Measurements from ENCODE around the gene PPARG. TPM values are rescaled to one million over a fixed set of nuclear protein-coding genes. Genes with fewer than 3 reads are reported as not detected.
A peak's percentile ranks its signal among the peaks of the same experiment; 100 is the strongest.

The PPARG gene
- total and polyA plus RNA-seq, 8 donors, result 7.9 to 85.2 (median 29.3) TPM

DNA sequence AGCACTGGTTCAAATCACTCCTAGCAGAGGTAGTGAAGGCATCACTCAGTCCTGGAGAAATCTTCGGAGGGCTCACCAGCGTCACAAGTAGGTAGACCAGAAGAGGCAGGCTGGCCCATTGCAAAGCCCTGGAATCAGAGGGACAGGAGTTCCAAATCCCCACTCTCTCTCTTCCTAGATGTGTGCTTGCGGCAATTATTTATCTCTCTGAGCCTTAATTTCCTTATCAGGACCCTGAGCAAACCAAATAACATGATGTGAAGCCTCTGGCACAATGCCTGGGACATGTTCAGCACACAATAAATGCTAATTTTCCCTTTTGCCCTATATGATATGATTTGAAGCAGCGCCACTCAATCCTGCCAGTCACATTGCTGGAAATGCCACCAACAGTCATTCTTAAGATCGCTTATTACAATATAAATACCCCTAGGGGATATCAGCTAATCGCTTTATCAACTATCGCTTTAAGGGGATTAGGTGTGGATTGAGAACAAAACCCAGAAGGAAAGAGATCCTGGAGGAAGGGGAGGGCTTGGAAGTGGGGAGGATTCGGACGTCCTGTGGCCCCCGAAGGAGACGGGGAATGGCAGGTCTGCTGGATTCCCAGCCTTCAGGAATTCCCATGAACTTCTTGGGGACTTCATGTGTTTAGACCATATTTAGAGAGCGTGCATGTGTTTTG lies 135.9 kb downstream of the PPARG start:
- no peak for TF ChIP-seq POLR2AphosphoS5 (IDR thresholded peaks at IDR 0.05)
- TF ChIP-seq EP300 (IDR thresholded peaks at IDR 0.05), result no peak
- no peak for TF ChIP-seq POLR2A (IDR thresholded peaks at IDR 0.05)
- TF ChIP-seq, protein P1, sequence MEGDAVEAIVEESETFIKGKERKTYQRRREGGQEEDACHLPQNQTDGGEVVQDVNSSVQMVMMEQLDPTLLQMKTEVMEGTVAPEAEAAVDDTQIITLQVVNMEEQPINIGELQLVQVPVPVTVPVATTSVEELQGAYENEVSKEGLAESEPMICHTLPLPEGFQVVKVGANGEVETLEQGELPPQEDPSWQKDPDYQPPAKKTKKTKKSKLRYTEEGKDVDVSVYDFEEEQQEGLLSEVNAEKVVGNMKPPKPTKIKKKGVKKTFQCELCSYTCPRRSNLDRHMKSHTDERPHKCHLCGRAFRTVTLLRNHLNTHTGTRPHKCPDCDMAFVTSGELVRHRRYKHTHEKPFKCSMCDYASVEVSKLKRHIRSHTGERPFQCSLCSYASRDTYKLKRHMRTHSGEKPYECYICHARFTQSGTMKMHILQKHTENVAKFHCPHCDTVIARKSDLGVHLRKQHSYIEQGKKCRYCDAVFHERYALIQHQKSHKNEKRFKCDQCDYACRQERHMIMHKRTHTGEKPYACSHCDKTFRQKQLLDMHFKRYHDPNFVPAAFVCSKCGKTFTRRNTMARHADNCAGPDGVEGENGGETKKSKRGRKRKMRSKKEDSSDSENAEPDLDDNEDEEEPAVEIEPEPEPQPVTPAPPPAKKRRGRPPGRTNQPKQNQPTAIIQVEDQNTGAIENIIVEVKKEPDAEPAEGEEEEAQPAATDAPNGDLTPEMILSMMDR (IDR thresholded peaks at IDR 0.05), result no peak
- peak in 1 of 2 donors; percentile 66 for DNase-seq
- Histone ChIP-seq H3K4me3 (no peak overlapping the region), H3K27ac (peak overlapping the region in 4 of 5 donors; percentile 4 to 33 (median 10)), H3K9me3 (no peaks in the 10 kb centered on the region), H3K4me1 (peaks cover 12 to 41% (median 22%) of the 10 kb centered on the region in 4 donors), H3K27me3 (no peaks in the 10 kb centered on the region), H3K36me3 (peaks cover 0 to 9% (median 0%) of the 10 kb centered on the region in 4 donors)
- intact Hi-C loops (cut with DNase I; ENCODE audit: low total_unique reads), result no loop called here
- 36 to 75% (median 55%) methylated on average over 12 of the region's 12 CpGs for WGBS, 5 donors

DNA sequence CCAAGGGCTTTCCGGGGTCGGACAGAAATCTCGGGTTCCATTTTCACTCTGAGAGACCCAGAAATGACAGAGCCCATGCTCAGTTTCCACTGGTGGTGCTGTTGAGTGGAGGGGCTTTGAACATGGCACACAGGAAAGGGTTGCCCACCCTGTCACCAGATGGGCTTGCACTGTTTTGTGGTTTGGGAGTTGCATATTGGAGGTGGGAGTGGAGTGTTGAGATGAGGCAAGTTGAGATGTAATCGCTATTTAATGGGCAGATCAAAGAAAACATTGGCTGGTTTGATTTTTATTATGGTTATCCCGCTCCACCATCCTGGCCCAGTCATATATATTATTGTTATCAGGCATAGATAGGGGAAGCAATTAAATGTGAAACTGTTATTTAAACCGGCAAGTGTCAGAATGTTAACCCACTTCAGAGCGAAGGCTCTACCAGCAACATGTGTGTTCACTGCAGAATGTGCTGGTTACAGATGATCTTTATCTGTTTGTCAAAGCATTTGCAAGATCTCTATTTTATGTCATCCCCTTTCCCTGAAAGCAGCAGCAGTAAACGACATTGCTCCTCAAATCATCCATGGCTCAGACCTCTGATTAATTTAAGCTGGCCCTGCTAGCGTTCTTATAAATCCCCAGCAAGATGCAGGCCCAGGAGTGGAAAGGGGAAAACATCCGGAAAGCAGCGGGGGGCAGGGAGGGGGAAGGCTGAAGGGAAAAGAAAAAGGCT lies 137.1 kb downstream of the PPARG start:
- Histone ChIP-seq H3K36me3 (peaks cover 0 to under 1% (median 0%) of the 10 kb centered on the region in 4 donors), H3K27me3 (no peaks in the 10 kb centered on the region), H3K4me3 (no peak overlapping the region), H3K27ac (no peak overlapping the region), H3K4me1 (peaks cover 12 to 41% (median 22%) of the 10 kb centered on the region in 4 donors), H3K9me3 (no peaks in the 10 kb centered on the region)
- intact Hi-C loops (cut with DNase I; ENCODE audit: low total_unique reads), result no loop called here
- no peak for TF ChIP-seq POLR2AphosphoS5 (IDR thresholded peaks at IDR 0.05)
- no peak for TF ChIP-seq EP300 (IDR thresholded peaks at IDR 0.05)
- TF ChIP-seq, protein P1 (IDR thresholded peaks at IDR 0.05), result no peak
- TF ChIP-seq POLR2A (IDR thresholded peaks at IDR 0.05), result no peak
- 61 to 75% (median 71%) methylated on average over 11 of the region's 11 CpGs for WGBS, 5 donors
- peak in 1 of 2 donors; percentile 12 for DNase-seq

DNA sequence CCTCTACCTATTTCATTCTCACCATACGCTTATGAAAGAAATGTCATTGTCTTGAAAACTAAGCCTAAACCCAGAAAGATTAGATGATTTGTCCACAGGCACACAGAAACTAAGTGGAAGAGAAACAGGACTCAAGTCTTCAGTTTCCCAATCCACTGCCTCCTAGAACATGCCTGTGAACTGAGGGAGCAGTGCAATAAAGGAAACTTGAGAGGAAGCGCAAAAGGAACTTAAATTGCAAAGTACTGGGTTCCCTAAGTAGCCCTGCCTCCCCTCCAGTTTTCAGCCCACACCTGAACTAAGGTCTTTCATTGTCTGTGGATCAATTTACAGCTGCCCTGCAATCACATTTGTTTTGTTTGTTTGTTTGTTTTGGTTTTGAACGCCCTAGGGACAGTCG lies 138.7 kb downstream of the PPARG start:
- WGBS, 5 donors, result 69 to 84% (median 72%) methylated on average over 4 of the region's 4 CpGs
- Histone ChIP-seq H3K27ac (no peak overlapping the region), H3K4me3 (no peak overlapping the region), H3K27me3 (no peaks in the 10 kb centered on the region), H3K36me3 (no peaks in the 10 kb centered on the region), H3K9me3 (no peaks in the 10 kb centered on the region), H3K4me1 (peaks cover 12 to 38% (median 22%) of the 10 kb centered on the region in 4 donors)
- no peak for DNase-seq
- TF ChIP-seq POLR2AphosphoS5 (IDR thresholded peaks at IDR 0.05) (no peak), EP300 (IDR thresholded peaks at IDR 0.05) (no peak), POLR2A (IDR thresholded peaks at IDR 0.05) (no peak)
- TF ChIP-seq, protein P1 (IDR thresholded peaks at IDR 0.05), result no peak
- intact Hi-C loops (cut with DNase I; ENCODE audit: low total_unique reads), result no loop called here

DNA sequence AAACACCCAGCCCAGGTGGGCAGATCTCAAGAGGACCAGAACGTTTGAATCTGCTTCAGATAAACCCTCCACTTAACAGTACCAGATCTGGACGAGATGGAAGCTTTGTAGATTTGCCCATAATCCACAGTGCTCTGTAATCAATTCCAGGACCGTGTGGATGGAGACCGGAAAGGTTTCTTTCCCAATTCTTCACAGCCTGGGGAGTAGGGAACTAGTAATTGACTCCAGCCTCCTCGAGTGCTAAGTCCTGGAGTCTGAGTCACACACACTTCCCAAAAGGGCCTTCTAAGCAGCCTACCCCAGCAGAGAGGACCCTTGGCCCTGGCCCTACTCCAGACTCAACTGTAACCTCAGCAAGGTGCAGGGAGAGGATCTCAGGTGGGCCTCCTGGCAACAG lies 139.3 kb downstream of the PPARG start:
- Histone ChIP-seq H3K36me3 (no peaks in the 10 kb centered on the region), H3K9me3 (no peaks in the 10 kb centered on the region), H3K4me1 (peaks cover 12 to 32% (median 19%) of the 10 kb centered on the region in 4 donors), H3K27ac (no peak overlapping the region), H3K4me3 (no peak overlapping the region), H3K27me3 (no peaks in the 10 kb centered on the region)
- DNase-seq, result no peak
- 77 to 83% (median 81%) methylated on average over 5 of the region's 5 CpGs for WGBS, 5 donors
- no peak for TF ChIP-seq POLR2AphosphoS5 (IDR thresholded peaks at IDR 0.05)
- TF ChIP-seq, protein P1 (IDR thresholded peaks at IDR 0.05), result no peak
- TF ChIP-seq POLR2A (IDR thresholded peaks at IDR 0.05), result no peak
- no peak for TF ChIP-seq EP300 (IDR thresholded peaks at IDR 0.05)
- intact Hi-C loops (cut with DNase I; ENCODE audit: low total_unique reads), result no loop called here

Data from stomach (tissue), 9 donors.